Stimulated activated naive CD8-positive, alpha-beta T cell treated with anti-CD3 and anti-CD28 coated beads, Interleukin-15, Interleukin-2, amounts not matched to agents 100 ng/mL and 50 ng/mL, for 24 hours (primary cell): ENCODE results near the gene NUB1.
"Not testable (repeated sequence)": the region's sequence is repeated elsewhere in the genome, so short reads cannot be mapped to it uniquely, and the experiment has no call there.

Experiments used
- H3K27ac Mint-ChIP-seq: one replicate; pipeline ENCODE4 v1.8.0; 2021; ENCODE audit warnings: mild to moderate bottlenecking, mixed read lengths
- H3K27me3 Mint-ChIP-seq: one replicate; pipeline ENCODE4 v1.8.0; 2021; ENCODE audit warnings: mixed read lengths
- H3K36me3 Mint-ChIP-seq: one replicate; pipeline ENCODE4 v1.8.0; 2021; ENCODE audit warnings: low read depth, mixed read lengths
- H3K4me1 Mint-ChIP-seq: one replicate; pipeline ENCODE4 v1.8.0; 2021; ENCODE audit warnings: low read depth, mixed read lengths
- H3K4me3 Mint-ChIP-seq: one replicate; pipeline ENCODE4 v1.8.0; 2021; ENCODE audit warnings: mild to moderate bottlenecking, mixed read lengths
- H3K9me3 Mint-ChIP-seq: one replicate; pipeline ENCODE4 v1.8.0; 2021; ENCODE audit warnings: mixed read lengths

The NUB1 gene

GRCh38 chr7:151341357-151342101, at the start of gene NUB1:
Gene NUB1, plus strand, starts transcription at chr7:151341812. Its CDS starts 3,538 bp downstream, at chr7:151345350.
- H3K27ac Mint-ChIP-seq: peak within 1 kb of the TSS; percentile 87
- H3K4me3 Mint-ChIP-seq: peak within 1 kb of the TSS; percentile 86
- peaks cover 4% of the 10 kb centered on the region for H3K9me3 Mint-ChIP-seq
- peaks cover 14% of the 10 kb centered on the region for H3K36me3 Mint-ChIP-seq
- peaks cover 51% of the 10 kb centered on the region for H3K4me1 Mint-ChIP-seq
- H3K27me3 Mint-ChIP-seq: no peaks in the 10 kb centered on the region

GRCh38 chr7:151292850-151293249, 48.8 kb upstream of the NUB1 start:
- Mint-ChIP-seq H3K9me3 (no peaks in the 10 kb centered on the region), H3K4me1 (no peaks in the 10 kb centered on the region), H3K27ac (no peak overlapping the region), H3K4me3 (no peak overlapping the region), H3K36me3 (no peaks in the 10 kb centered on the region), H3K27me3 (peaks cover 18% of the 10 kb centered on the region)

GRCh38 chr7:151296202-151296992, 45.2 kb upstream of the NUB1 start:
- peaks cover 21% of the 10 kb centered on the region for H3K27me3 Mint-ChIP-seq
- no peak overlapping the region for H3K4me3 Mint-ChIP-seq
- H3K27ac Mint-ChIP-seq: no peak overlapping the region
- H3K4me1 Mint-ChIP-seq: no peaks in the 10 kb centered on the region
- H3K36me3 Mint-ChIP-seq: no peaks in the 10 kb centered on the region
- no peaks in the 10 kb centered on the region for H3K9me3 Mint-ChIP-seq

- Mint-ChIP-seq H3K4me3 (no peak overlapping the region), H3K36me3 (no peaks in the 10 kb centered on the region), H3K27ac (no peak overlapping the region), H3K4me1 (peaks cover 2% of the 10 kb centered on the region), H3K27me3 (peaks cover 31% of the 10 kb centered on the region), H3K9me3 (no peaks in the 10 kb centered on the region)
These were observed 42.8 kb upstream of the NUB1 start for GRCh38 chr7:151298765-151299164.

GRCh38 chr7:151299530-151299929, 42.1 kb upstream of the NUB1 start:
- H3K4me1 Mint-ChIP-seq: peaks cover 3% of the 10 kb centered on the region
- no peaks in the 10 kb centered on the region for H3K9me3 Mint-ChIP-seq
- peaks cover 29% of the 10 kb centered on the region for H3K27me3 Mint-ChIP-seq
- H3K4me3 Mint-ChIP-seq: no peak overlapping the region
- H3K27ac Mint-ChIP-seq: no peak overlapping the region
- H3K36me3 Mint-ChIP-seq: no peaks in the 10 kb centered on the region

- peaks cover 3% of the 10 kb centered on the region for H3K4me1 Mint-ChIP-seq
- H3K27me3 Mint-ChIP-seq: peaks cover 28% of the 10 kb centered on the region
- H3K27ac Mint-ChIP-seq: no peak overlapping the region
- H3K36me3 Mint-ChIP-seq: no peaks in the 10 kb centered on the region
- no peaks in the 10 kb centered on the region for H3K9me3 Mint-ChIP-seq
- no peak overlapping the region for H3K4me3 Mint-ChIP-seq
These were observed 41.5 kb upstream of the NUB1 start for GRCh38 chr7:151299940-151300645.

- Mint-ChIP-seq H3K4me3 (no peak overlapping the region), H3K4me1 (peaks cover 3% of the 10 kb centered on the region), H3K27ac (no peak overlapping the region), H3K36me3 (no peaks in the 10 kb centered on the region), H3K27me3 (peaks cover 31% of the 10 kb centered on the region), H3K9me3 (no peaks in the 10 kb centered on the region)
These were observed 39.8 kb upstream of the NUB1 start for GRCh38 chr7:151301471-151302462.

GRCh38 chr7:151304251-151304650, 37.4 kb upstream of the NUB1 start:
- H3K36me3 Mint-ChIP-seq, H3K4me3 Mint-ChIP-seq, H3K9me3 Mint-ChIP-seq, H3K4me1 Mint-ChIP-seq, H3K27ac Mint-ChIP-seq: not testable (repeated sequence)
- H3K27me3 Mint-ChIP-seq: peaks cover 33% of the 10 kb centered on the region

GRCh38 chr7:151304856-151305255, 36.8 kb upstream of the NUB1 start:
- Mint-ChIP-seq H3K27me3 (peaks cover 36% of the 10 kb centered on the region), H3K27ac (no peak overlapping the region), H3K36me3 (no peaks in the 10 kb centered on the region), H3K9me3 (no peaks in the 10 kb centered on the region), H3K4me1 (peaks cover 3% of the 10 kb centered on the region), H3K4me3 (no peak overlapping the region)

GRCh38 chr7:151306374-151306773, 35.2 kb upstream of the NUB1 start:
- peaks cover 32% of the 10 kb centered on the region for H3K27me3 Mint-ChIP-seq
- no peak overlapping the region for H3K4me3 Mint-ChIP-seq
- no peak overlapping the region for H3K27ac Mint-ChIP-seq
- no peaks in the 10 kb centered on the region for H3K9me3 Mint-ChIP-seq
- H3K4me1 Mint-ChIP-seq: peaks cover 3% of the 10 kb centered on the region
- no peaks in the 10 kb centered on the region for H3K36me3 Mint-ChIP-seq

- H3K27ac Mint-ChIP-seq: no peak overlapping the region
- peaks cover 29% of the 10 kb centered on the region for H3K27me3 Mint-ChIP-seq
- no peaks in the 10 kb centered on the region for H3K36me3 Mint-ChIP-seq
- H3K4me1 Mint-ChIP-seq: peaks cover 3% of the 10 kb centered on the region
- no peak overlapping the region for H3K4me3 Mint-ChIP-seq
- H3K9me3 Mint-ChIP-seq: no peaks in the 10 kb centered on the region
These were observed 34.8 kb upstream of the NUB1 start for GRCh38 chr7:151306860-151307259.

GRCh38 chr7:151307536-151307935, 34.1 kb upstream of the NUB1 start:
- H3K4me1 Mint-ChIP-seq: peaks cover 3% of the 10 kb centered on the region
- no peaks in the 10 kb centered on the region for H3K9me3 Mint-ChIP-seq
- H3K36me3 Mint-ChIP-seq: no peaks in the 10 kb centered on the region
- no peak overlapping the region for H3K27ac Mint-ChIP-seq
- H3K27me3 Mint-ChIP-seq: peaks cover 26% of the 10 kb centered on the region
- no peak overlapping the region for H3K4me3 Mint-ChIP-seq

- H3K4me1 Mint-ChIP-seq: peaks cover 3% of the 10 kb centered on the region
These were observed 33.4 kb upstream of the NUB1 start for GRCh38 chr7:151308256-151308655.

GRCh38 chr7:151308791-151309190, 32.8 kb upstream of the NUB1 start:
- Mint-ChIP-seq H3K9me3 (no peaks in the 10 kb centered on the region), H3K4me1 (peaks cover 1% of the 10 kb centered on the region)

More at GRCh38 chr7:151308256-151308655, 33.4 kb upstream of the NUB1 start:
- H3K27me3 Mint-ChIP-seq: peaks cover 26% of the 10 kb centered on the region
- H3K36me3 Mint-ChIP-seq: no peaks in the 10 kb centered on the region
- H3K9me3 Mint-ChIP-seq: no peaks in the 10 kb centered on the region
- no peak overlapping the region for H3K4me3 Mint-ChIP-seq
- H3K27ac Mint-ChIP-seq: no peak overlapping the region

More at GRCh38 chr7:151308791-151309190, 32.8 kb upstream of the NUB1 start:
- no peak overlapping the region for H3K27ac Mint-ChIP-seq
- no peaks in the 10 kb centered on the region for H3K36me3 Mint-ChIP-seq
- H3K27me3 Mint-ChIP-seq: peaks cover 22% of the 10 kb centered on the region
- no peak overlapping the region for H3K4me3 Mint-ChIP-seq
